Measurements from ENCODE around the gene LCN1.

The LCN1 gene

DNA sequence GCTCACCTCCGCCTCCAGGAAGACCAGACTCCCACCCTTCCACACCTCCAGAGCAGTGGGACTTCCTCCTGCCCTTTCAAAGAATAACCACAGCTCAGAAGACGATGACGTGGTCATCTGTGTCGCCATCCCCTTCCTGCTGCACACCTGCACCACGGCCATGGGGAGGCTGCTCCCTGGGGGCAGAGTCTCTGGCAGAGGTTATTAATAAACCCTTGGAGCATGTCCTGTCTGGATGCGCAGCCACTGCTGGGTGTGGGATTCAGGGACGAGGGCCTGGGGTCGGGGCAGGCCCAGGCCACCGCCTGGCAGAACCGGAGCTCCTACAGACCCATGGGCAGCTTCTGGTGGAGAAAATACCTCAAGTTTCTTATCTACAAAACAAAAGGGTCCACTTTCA, 45.3 kb downstream of the LCN1 start:
- DNase-seq (ENCODE audit: low read depth, low spot score) = no peak

DNA sequence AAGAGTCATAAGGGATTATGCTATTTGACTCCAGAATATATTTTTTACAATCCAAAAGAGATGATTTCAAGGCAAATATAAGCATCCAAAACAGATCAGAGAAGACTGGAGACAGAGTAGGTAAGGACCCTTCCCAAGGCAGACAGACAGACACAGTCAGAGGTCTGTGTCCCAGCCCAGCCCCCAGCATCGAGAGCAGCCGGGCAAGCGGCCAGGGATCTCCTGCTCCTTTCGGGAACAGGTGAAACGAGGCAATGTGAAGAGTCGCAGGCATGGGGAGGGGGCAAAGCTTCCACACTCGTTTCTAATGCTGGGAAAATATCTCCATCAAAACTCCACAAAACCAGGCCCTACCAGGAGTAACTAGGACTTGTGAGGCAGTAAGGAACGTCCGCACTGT, 46.1 kb downstream of the LCN1 start:
- no peak for DNase-seq (ENCODE audit: low read depth, low spot score)

GRCh38 chr9:135568026-135568425, 46.8 kb downstream of the LCN1 start:
- DNase-seq (ENCODE audit: low read depth, low spot score) = no peak

GRCh38 chr9:135570456-135570855, 49.2 kb downstream of the LCN1 start:
- DNase-seq (ENCODE audit: low read depth, low spot score) = no peak

GRCh38 chr9:135572233-135572632, 51.0 kb downstream of the LCN1 start:
- no peak for DNase-seq (ENCODE audit: low read depth, low spot score)

DNA sequence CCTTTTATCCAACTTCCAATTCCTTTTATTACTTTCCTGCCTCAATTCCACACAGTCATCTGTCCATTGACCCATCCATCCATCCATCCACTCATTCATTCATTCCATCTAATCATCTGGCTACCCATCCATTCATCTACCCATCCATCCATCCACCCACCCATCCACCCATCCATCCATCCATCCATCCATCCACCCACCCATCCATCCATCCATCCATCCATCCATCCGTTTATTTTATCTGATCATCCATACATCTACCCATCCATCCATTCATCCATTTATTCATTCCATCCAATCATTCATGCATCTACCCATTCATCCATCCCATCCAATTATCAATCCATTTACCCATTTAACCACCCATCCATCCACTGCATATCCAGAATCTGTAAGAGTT, 51.9 kb downstream of the LCN1 start:
- no peak for DNase-seq (ENCODE audit: low read depth, low spot score)

DNA sequence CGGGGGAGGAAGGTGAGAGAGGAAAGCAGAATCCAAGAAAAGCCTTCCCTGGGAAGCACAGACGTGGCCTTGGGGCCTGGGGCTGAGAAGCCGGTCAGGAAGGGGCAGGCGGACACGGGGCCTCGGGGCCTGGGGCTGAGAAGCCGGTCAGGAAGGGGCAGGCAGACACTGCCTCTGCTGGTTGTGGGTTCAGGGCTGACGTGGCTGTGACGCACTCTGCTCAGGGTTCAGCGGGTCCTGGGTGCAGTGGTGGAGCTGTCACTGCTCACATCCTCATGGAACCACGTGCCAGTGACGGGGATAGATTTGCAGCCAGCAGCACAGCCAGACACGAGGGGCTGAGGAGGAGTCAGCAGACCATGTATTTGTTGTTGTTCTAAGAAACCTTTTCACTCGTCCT, 53.1 kb downstream of the LCN1 start:
- no peak for DNase-seq (ENCODE audit: low read depth, low spot score)

DNA sequence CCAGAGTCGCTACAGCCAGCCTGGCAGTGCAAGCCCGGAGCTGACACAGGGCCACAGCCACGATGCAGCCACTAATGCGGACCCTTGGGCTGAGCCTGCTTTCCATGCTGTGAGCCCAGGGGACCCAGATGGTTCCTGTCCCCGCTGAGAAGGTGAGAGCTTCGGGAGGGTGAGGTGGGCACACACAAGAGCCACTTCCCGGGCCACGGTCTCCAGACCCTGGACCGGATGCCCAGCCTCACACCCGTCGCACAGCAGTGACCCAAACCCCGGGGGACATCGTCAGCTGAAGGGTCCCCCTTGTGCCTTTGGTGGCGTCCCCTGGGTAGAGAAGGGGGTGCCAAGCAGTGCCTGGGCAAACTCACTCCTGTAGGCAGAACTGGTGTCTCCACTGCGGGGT, 53.7 kb downstream of the LCN1 start:
- DNase-seq (ENCODE audit: low read depth, low spot score) = no peak

All from smooth muscle cell of the brain vasculature (primary cell).